Measurements from ENCODE around the gene FMNL2. TPM values are rescaled to one million over a fixed set of nuclear protein-coding genes. Genes with fewer than 3 reads are reported as not detected.

The FMNL2 gene
- total RNA-seq, 4 donors from 2014 or later, result 23.5 to 28.0 (median 23.8) TPM

DNA sequence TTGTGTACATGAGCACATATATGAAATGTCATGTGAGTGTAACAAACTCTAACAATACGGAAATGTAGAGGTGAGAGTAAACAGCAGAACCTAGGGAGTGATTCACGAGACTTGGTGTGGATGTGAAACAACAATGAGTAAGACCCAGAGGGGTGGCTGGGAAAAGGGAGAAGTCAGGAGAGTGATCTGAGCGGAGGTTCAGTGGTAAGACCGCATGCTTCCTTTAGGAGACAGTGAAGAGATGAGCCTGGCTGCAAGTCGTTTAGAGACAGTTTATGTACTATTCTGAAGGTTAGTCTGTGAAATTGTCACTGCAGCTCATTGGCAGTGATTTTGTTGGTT lies 231.7 kb downstream of the FMNL2 start:
- Histone ChIP-seq H3K9me3 (no peaks in the 10 kb centered on the region), H3K4me1 (peaks cover 0 to 14% (median 9%) of the 10 kb centered on the region in 4 donors), H3K27me3 (no peaks in the 10 kb centered on the region), H3K4me3 (no peak overlapping the region), H3K36me3 (peaks cover 0 to 4% (median 0%) of the 10 kb centered on the region in 4 donors), H3K27ac (replicated peaks in 1 of 4) (no peak overlapping the region)
- WGBS, result 84% methylated on average over 5 of the region's 5 CpGs
- DNase-seq (ENCODE audit: extremely low spot score), result no peak
- no peak for TF ChIP-seq POLR2A (IDR thresholded peaks at IDR 0.05; ENCODE audit: low read depth)
- TF ChIP-seq POLR2AphosphoS5 (IDR thresholded peaks at IDR 0.05), result no peak
- no peak for TF ChIP-seq EP300 (IDR thresholded peaks at IDR 0.05)
- TF ChIP-seq CTCF (IDR thresholded peaks at IDR 0.05), result no peak
- intact Hi-C loops (cut with DNase I), result no loop called here

DNA sequence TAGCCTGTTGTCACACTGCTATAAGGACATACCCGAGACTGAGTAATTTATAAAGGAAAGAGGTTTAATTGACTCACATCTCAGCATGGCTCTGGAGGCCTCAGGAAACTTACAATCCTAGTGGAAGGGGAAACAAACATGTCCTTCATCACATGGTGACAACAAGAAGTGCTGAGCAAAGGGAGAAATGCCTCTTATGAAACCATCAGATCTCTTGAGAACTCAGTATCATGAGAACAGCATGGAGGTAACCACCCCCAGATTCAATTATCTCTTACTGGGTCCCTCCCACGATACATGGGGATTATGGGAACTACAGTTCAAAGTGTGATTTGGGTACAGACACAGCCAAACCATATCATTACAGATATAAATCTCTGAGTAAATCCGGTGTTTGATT lies 233.6 kb downstream of the FMNL2 start:
- peaks cover 0 to 4% (median 0%) of the 10 kb centered on the region in 4 donors for H3K36me3 ChIP-seq
- intact Hi-C loops (cut with DNase I), result no loop called here
- peaks cover 0 to 14% (median 9%) of the 10 kb centered on the region in 4 donors for H3K4me1 ChIP-seq
- WGBS, result 84% methylated on average over 3 of the region's 3 CpGs
- no peak overlapping the region for H3K4me3 ChIP-seq
- no peaks in the 10 kb centered on the region for H3K9me3 ChIP-seq
- no peaks in the 10 kb centered on the region for H3K27me3 ChIP-seq
- no peak overlapping the region for H3K27ac ChIP-seq (replicated peaks in 1 of 4)
- DNase-seq (ENCODE audit: extremely low spot score), result no peak
- TF ChIP-seq EP300 (IDR thresholded peaks at IDR 0.05), result no peak
- TF ChIP-seq CTCF (IDR thresholded peaks at IDR 0.05), result no peak
- TF ChIP-seq POLR2A (IDR thresholded peaks at IDR 0.05; ENCODE audit: low read depth), result no peak
- TF ChIP-seq POLR2AphosphoS5 (IDR thresholded peaks at IDR 0.05), result no peak

DNA sequence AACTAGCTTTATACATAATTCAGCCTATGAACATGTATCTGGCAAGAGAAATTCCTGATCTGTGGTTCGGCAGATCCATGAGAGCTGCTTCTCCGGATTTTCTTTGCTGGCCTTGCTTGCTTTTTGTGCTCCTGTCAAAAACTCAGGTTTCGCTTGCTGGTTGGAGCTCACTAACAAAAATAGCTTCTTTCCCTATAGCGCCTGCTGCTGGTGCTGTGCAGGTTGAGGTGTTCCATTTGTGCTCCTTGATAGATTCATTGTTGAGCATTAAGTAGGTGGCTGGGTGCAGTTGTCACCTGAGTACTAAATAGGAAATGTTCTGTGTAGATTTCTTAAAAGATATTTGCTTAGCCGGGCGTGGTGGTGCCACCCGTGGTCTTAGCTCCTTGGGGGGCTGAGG lies 234.2 kb downstream of the FMNL2 start:
- H3K9me3 ChIP-seq, result no peaks in the 10 kb centered on the region
- peaks cover 0 to 14% (median 9%) of the 10 kb centered on the region in 4 donors for H3K4me1 ChIP-seq
- no peak overlapping the region for H3K4me3 ChIP-seq
- H3K27ac ChIP-seq (replicated peaks in 1 of 4), result no peak overlapping the region
- WGBS, result 96% methylated on average over 7 of the region's 7 CpGs
- H3K36me3 ChIP-seq, result peaks cover 0 to 4% (median 0%) of the 10 kb centered on the region in 4 donors
- no peak for DNase-seq (ENCODE audit: extremely low spot score)
- TF ChIP-seq CTCF (IDR thresholded peaks at IDR 0.05) (no peak), EP300 (IDR thresholded peaks at IDR 0.05) (no peak), POLR2AphosphoS5 (IDR thresholded peaks at IDR 0.05) (no peak), POLR2A (IDR thresholded peaks at IDR 0.05; ENCODE audit: low read depth) (no peak)
- intact Hi-C loops (cut with DNase I), result no loop called here
- H3K27me3 ChIP-seq, result no peaks in the 10 kb centered on the region

- WGBS, result 43% methylated on average over 3 of the region's 3 CpGs
- Histone ChIP-seq H3K9me3 (no peaks in the 10 kb centered on the region), H3K27me3 (no peaks in the 10 kb centered on the region), H3K27ac (replicated peaks in 1 of 4) (no peak overlapping the region), H3K36me3 (peaks cover 0 to 4% (median 0%) of the 10 kb centered on the region in 4 donors), H3K4me1 (peaks cover 0 to 14% (median 9%) of the 10 kb centered on the region in 4 donors), H3K4me3 (no peak overlapping the region)
- peak; percentile 90 for DNase-seq (ENCODE audit: extremely low spot score)
- intact Hi-C loops (cut with DNase I), result no loop called here
- peak in 1 of 2 donors; percentile 16 for TF ChIP-seq POLR2AphosphoS5 (IDR thresholded peaks at IDR 0.05)
- no peak for TF ChIP-seq POLR2A (IDR thresholded peaks at IDR 0.05; ENCODE audit: low read depth)
- no peak for TF ChIP-seq CTCF (IDR thresholded peaks at IDR 0.05)
- TF ChIP-seq EP300 (IDR thresholded peaks at IDR 0.05), result no peak
Measured at GRCh38 chr2:152571048-152571766, 236.2 kb downstream of the FMNL2 start.

All from esophagus muscularis mucosa (tissue), 4 donors.